CD4-positive, alpha-beta T cell treated with Interleukin-10 for 1 hour (primary cell): Measurements from ENCODE around the gene ANKRD52.
A peak's percentile ranks its signal among the peaks of the same experiment; 100 is the strongest.
"Not testable (repeated sequence)": the region's sequence is repeated elsewhere in the genome, so short reads cannot be mapped to it uniquely, and the experiment has no call there.

Experiments used
- DNase-seq: peaks from one replicate; pipeline ENCODE4 v3.0.0-alpha.2; 2020

Gene ANKRD52

GRCh38 chr12:56258068-56258819 lies at the start of gene ANKRD52:
TSS of gene ANKRD52 (minus strand) at chr12:56258384. CDS start at chr12:56258269, 115 bp downstream.
- DNase-seq = peak; percentile 83

- no peak for DNase-seq
Measured at GRCh38 chr12:56307221-56307965, 49.2 kb upstream of the ANKRD52 start.

- DNase-seq = no peak
Measured at GRCh38 chr12:56304872-56305590, 46.8 kb upstream of the ANKRD52 start.

GRCh38 chr12:56304276-56304675 lies 46.1 kb upstream of the ANKRD52 start:
- no peak for DNase-seq

- DNase-seq = no peak
Measured at GRCh38 chr12:56300644-56301464, 42.7 kb upstream of the ANKRD52 start.

GRCh38 chr12:56299853-56300643 lies 41.9 kb upstream of the ANKRD52 start, which contains the start of gene CS:
TSS of gene CS (minus strand) at chr12:56300330. CDS start at chr12:56300201, 129 bp downstream.
- peak; percentile 99 for DNase-seq

- DNase-seq = peak; percentile 56
Measured at GRCh38 chr12:56299308-56299852, 41.2 kb upstream of the ANKRD52 start.

- no peak for DNase-seq
Measured at GRCh38 chr12:56298828-56299227, 40.6 kb upstream of the ANKRD52 start.

GRCh38 chr12:56297400-56297799 lies 39.2 kb upstream of the ANKRD52 start:
- DNase-seq = no peak

GRCh38 chr12:56296295-56296694 lies 38.1 kb upstream of the ANKRD52 start:
- no peak for DNase-seq

GRCh38 chr12:56293795-56294194 lies 35.6 kb upstream of the ANKRD52 start:
- no peak for DNase-seq

- no peak for DNase-seq
Measured at GRCh38 chr12:56288705-56289387, 30.7 kb upstream of the ANKRD52 start.

- DNase-seq = no peak
Measured at GRCh38 chr12:56286044-56286830, 28.1 kb upstream of the ANKRD52 start.

- DNase-seq = not testable (repeated sequence)
Measured at GRCh38 chr12:56284263-56284662, 26.1 kb upstream of the ANKRD52 start.

GRCh38 chr12:56282579-56282978 lies 24.4 kb upstream of the ANKRD52 start:
- no peak for DNase-seq

- no peak for DNase-seq
Measured at GRCh38 chr12:56282030-56282429, 23.8 kb upstream of the ANKRD52 start.

- DNase-seq = no peak
Measured at GRCh38 chr12:56280849-56281248, 22.7 kb upstream of the ANKRD52 start.

- DNase-seq = no peak
Measured at GRCh38 chr12:56278905-56279304, 20.7 kb upstream of the ANKRD52 start.

GRCh38 chr12:56274299-56274698 lies 16.1 kb upstream of the ANKRD52 start:
- DNase-seq = no peak

GRCh38 chr12:56272468-56272867 lies 14.3 kb upstream of the ANKRD52 start:
- DNase-seq = not testable (repeated sequence)
